GM15510 (cell line): ENCODE measurements around the gene SCRT2.

Experiments
- POLR2A ChIP-seq: IDR thresholded peaks from 3 replicates; pipeline ENCODE4 v1.6.1; 2011; ENCODE audit warnings: borderline replicate concordance; ENCODE audit not compliant: insufficient read length; ENCODE audit errors: extremely low read depth

Gene SCRT2

DNA sequence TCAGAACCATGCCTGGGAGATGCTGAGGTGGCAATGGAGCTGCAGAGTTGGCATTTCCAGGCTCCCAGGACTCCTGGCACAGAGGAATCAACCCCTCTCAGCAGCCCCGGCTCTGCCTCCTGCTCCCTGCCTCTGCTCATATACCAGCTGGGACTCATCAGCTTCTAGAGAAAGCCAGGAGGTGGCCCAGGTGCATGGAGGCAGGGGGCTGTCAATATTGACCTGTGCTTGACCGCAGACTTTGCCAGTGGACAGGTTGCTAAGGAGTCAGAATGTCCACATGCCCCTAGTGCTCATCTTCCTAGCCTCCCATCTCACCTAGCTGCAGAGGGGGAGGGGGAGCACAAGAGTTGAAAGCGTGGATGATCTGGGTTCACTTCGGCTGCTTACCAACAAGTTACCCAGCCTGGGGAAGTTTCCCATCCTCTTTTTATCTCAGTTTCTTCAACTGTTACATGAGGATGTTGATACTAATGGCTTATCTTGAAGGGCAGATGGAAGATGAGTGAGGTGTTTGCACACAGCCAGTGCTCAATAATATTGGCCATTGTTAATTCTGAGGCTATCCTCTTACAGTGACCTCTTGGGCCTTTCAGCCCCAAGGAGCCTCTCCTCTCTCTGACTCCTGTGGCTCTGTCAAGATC is 9.2 kb upstream of the SCRT2 start:
- TF ChIP-seq POLR2A, result no peak

DNA sequence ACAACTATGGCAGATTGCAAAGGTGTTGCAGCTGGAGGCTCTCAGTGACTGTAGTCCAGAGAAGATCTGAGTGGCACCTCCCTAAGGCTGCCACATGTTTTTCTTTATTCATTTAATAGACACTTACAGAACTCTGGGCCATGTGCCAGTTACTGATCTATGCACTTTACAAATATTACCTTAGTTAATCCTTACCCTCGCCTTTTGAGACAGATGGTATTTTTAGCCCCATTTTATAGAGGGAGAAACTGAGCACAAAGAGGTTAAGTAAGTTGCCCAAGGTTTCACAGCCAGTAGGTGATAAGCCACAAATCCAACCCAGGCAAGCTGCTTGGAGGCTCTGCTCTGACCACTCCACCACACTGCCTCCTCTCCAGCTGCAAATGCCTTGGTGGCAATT is 6.5 kb upstream of the SCRT2 start:
- no peak for TF ChIP-seq POLR2A

DNA sequence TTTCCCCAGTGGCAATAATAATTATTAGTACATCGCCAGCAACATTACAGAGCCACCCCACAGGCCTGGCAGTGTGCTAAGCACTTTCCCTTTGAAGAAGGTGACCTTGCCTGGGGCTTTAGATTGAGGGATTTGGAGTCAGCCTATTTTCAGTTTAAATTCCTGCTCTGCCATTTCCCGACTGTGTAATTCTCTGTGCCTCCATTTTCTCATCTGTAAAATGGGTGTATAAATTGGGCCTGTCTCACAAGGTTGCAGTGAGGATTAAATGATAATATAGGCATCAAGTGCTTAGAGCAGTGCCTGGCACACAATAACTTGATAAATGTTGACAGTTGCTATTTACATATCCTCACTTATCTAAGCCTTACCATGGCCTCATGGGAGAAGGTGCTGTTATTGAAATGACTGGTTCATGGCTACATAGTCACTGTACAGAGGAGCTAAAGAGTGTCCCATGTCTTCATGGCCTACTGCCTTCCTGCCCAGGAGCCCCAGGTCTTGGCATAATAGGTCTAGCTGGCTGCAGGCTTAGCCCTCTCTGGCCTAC is 5.1 kb upstream of the SCRT2 start:
- TF ChIP-seq POLR2A, result no peak

DNA sequence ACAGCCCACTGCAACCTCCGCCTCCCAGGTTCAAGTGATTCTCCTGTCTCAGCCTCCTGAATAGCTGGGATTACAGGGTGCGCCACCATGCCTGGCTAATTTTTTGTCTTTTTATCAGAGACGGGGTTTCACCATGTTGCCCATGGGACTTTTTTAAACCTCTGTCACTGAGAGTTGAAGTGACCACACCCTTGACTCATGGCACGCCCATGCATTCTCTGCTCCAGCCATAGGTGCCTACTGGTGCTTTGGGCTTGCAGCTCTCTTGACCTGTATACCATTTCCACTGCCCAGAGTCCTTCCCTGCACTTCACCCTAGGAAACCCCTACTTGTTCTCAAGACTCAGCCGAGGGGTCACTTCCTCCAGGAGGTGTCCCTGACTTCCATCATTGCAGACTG is 2.4 kb upstream of the SCRT2 start:
- TF ChIP-seq POLR2A, result no peak

DNA sequence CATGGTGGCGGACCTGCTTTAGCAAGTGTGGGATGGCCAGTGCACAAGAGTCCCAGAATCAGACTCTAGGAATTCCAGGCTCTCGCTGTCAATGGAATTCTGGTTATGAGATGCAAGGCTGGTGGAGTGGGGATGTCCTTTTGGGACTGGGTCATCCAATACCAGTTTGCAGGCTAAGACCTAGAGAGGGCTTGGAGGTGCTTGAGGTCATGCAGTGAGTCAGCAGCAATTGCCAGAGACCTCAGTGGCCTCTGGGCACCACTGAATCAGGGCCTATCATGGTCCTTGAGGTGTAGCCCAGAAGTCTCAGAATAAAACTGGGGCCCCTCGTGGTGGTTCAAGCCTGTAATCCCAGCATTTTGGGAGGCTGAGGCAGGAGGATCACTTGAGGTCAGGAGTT is 1.4 kb upstream of the SCRT2 start:
- TF ChIP-seq POLR2A, result no peak

DNA sequence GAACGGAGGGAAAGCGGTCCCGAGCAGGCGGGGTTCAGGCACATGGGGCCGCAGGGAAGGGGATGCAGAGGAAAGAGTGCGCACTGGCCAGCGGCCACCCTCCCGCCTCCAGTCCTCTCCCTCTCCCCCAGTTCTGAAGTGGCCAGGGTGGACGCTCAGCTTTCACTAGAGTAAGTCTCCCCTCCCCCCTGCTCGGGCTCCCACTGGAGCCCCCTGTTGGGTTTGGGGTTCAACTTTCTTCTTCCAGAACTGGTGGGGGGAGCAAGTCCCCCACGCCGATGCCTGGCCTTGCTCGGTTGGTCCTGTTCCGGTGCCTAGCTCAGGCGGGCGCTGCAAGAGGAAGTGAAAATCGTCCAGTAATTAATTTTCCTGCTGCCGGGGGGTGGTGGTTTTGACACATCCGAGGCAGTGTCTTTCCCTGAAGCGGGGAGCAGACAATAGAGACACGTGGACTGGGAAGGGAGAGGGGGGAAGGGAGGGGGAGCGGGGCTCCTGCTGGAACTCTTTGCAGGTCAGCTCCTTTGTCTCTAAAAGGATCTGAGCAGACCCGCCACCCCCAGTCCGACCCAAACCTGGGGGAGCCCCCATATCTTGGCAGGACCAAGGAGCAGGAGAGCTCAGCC is 824 bp upstream of the SCRT2 start:
- no peak for TF ChIP-seq POLR2A

DNA sequence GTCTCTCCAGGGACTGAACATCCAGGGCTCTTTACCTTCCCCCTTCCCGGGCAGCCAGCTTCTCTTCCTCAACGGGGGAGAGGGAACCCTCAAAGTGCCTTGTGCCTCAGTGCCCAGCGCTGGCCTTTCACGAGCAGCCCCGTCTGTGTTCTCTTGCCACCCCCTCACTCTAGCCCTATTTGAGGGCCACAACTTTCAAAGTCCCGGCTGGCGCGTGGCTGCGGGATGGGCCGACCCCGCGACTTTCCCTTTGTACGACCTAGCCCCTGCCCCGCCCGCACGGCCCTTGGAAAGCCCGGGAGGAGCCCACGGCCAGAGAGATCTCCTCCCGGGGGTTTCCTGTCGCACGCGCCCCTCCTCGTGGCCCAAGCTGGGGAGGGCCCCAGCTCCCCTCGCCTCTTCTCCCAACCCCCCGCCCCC is 559 bp downstream of the SCRT2 start:
- no peak for TF ChIP-seq POLR2A

DNA sequence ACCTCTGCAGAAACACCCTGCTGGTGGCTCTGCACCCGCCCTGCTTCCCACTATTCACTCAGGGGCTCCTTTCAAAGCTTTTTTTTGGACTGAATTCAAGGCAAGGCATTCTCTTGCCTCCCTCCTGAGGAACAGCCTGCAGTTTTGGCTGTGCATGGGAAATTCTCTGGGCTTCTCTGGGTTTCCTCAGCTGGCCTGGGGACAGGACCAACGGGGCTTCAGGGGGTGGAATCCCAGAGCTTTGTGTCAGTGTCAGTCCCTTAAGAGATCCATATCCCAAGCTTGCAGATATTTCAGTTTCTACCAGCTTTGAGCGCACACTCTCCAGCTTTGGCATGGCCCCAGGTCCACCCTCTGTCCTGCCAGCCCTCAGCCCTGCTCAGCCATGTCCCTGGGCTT is 2.0 kb downstream of the SCRT2 start:
- TF ChIP-seq POLR2A, result no peak

DNA sequence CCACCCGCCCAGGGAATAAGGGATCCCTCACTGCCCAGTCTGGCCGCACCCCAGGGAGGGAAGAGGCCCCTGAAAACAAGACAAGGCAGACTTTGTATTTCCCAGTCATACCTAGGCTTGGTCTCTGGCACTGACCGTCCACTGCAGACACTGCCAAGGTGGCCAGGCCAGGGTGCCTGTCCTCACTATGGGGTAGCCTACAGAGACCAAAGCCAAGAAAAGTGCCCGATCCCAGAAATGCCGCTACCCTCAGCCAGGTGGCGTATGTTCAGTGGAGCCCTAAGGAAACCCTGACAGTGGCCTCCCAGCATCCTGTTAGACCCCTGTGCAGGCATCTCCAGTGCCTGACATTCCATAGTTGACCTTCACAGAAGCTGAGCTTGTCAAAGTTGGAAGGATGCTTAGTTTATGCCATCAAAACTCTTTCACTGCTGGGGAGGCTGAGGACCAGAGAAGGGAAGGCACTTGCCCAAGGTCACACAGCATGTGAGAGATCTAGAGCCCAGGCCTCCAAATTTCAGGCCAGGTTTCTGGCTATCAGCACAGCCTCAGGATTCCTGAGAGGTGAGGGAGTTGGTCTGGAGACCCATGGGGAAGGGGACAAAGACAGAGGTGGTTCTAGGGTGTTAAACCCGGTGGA is 2.5 kb downstream of the SCRT2 start:
- no peak for TF ChIP-seq POLR2A

DNA sequence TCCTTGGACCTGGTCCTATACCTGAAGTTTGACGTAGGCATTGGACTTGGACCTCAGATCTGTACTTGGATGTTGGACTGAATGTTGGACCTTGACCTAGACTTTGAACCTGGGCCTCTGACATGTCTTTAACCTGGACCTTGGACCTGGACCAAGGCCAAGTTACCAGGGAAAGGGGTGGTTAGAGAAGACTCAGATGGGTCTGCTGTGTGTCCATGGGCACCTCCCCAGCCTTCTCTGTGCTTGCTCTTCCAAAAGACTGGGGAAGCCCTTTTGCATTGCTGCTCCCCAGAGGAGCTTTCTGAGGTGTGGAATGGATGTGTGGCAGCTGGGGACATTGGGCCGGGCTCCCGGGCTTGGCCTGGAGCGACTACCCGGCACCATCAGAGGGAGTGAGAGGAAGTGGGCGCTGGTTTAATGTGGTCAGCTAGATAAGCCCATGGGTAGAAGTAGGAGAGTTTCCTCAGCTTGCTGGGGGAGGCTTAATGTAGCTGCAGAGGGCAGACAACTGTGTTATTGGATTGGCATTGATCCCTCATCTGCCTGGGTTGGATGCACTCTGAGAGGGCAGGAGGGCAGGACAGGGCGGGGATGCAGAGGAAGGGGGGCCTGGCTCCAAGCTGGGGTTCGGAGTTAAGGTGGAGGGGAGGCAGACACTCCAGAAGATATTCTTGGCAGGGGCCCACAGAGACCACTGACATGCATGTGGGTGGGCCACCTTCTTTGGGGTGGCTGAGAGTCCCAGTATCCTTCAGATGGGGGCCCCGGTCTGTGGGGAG is 4.2 kb downstream of the SCRT2 start:
- no peak for TF ChIP-seq POLR2A

DNA sequence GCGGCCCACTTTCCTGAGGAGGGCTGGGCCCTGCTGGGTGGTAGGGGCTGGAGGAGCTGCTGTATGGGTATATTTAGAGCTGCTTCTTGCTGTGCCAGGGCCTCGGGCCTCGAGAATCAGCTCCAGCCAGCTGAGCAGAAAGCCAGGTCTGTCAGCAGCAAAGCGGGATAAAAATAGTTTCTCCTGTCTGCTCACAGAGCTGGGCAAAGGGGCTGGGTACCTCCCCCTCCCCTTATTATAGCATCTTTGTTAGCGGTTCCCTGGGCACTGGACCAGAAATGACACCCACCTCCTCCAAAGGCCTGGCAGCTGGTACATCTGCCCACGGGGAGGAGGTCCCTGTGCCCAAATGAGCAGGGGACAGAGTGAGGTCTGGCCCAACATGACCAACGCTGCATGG is 6.0 kb downstream of the SCRT2 start:
- TF ChIP-seq POLR2A, result no peak

DNA sequence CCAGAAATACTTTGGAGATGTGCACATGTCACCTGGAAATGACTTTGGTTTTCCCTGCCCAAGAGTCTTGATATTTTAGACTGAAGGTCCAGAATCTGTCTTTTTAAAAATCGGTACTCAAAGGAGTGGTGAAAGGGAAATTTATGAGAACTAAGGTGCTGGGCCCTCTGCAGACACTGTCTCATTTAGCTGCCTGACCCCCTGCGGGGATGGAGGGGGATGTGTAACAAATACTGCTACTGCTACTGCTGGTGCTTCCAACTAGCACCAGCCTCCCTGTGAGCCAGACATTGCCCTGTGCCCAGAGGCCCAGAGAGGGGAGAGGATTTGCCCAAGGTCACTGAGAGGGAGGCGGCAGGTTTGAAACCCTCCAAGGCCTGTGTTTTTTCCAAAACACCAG is 7.0 kb downstream of the SCRT2 start:
- TF ChIP-seq POLR2A, result no peak

DNA sequence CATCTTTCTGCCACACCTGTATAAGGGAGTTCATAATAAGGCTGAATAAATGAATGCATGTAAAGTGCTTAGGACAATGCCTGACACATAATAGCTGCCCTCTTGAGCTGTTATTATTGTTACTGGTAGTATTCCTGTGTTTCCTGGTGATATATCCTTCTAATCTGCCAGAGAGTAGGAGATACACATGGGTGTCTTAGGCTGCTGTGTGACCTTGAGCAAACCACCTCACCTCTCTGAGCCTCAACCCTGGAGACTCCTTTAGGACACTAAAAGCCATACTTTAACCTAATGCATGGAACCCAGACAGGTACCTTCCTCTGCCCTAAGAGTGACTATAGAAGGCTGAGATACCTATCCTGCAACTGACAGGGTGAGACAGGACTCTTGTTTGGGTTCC is 7.6 kb downstream of the SCRT2 start:
- TF ChIP-seq POLR2A, result no peak

DNA sequence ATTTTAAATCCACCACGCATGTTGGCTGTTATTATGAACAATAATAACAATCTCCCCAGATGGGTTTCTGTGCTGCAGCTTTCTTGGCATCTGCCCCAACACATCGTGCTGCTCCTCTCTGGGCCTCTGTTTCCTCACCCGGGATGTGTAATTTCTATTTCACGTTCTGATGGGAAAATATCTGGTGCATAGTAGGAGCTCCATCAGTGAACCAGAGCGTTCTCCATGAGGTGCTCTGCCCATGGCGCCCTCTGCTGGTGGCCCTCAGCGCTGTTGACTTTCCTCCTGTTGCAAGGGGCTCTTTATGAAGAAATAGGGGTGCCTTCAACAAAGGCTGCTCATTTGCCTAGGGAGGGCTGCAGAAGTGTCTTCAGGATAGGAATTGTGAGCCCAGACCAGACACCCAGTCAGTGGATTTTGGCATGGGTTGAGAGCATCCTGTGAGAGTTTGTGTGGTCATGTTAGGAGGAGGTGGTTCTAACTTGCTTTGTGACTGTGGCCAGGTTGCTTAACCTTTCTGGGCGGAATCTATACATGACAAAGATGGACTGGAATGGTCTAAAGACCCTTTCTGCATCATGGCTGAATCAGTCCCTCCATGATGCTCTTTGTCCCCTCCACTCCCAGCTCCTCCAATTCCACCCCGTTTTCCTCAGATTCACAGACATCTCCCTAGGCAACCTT is 8.1 kb downstream of the SCRT2 start:
- TF ChIP-seq POLR2A, result no peak
